GM23248 (cell line): ENCODE data around the gene PLVAP. TPM values are rescaled to one million over a fixed set of nuclear protein-coding genes. Genes with fewer than 3 reads are reported as not detected.
A peak's percentile ranks its signal among the peaks of the same experiment; 100 is the strongest.

Experiments
- DNase-seq: peaks from one replicate; pipeline ENCODE4 v3.0.0-alpha.2; 2015
- H2AFZ ChIP-seq: fragments of 200-600 bp; sonication (generic); 2 replicates; pipeline ENCODE4 v1.6.1; 2016; ENCODE audit warnings: antibody characterized with exemption
- H3F3A ChIP-seq: fragments of 200-600 bp; sonication (generic); 2 replicates; pipeline ENCODE4 v1.6.1; 2016; ENCODE audit warnings: mild to moderate bottlenecking, antibody characterized with exemption, mixed run types; ENCODE audit not compliant: insufficient read depth
- H3K27ac ChIP-seq: fragments of 200-600 bp; sonication (generic); 2 replicates; pipeline ENCODE4 v1.5.1; 2016; ENCODE audit warnings: mild to moderate bottlenecking
- H3K27me3 ChIP-seq: fragments of 200-600 bp; sonication (generic); replicated peaks from 2 replicates; pipeline ENCODE4 v1.6.1; 2016; ENCODE audit warnings: mild to moderate bottlenecking; ENCODE audit not compliant: insufficient read depth
- H3K36me3 ChIP-seq: fragments of 200-600 bp; sonication (generic); 2 replicates; pipeline ENCODE4 v1.6.1; 2016; ENCODE audit warnings: low read depth, mild to moderate bottlenecking
- H3K4me1 ChIP-seq: fragments of 200-600 bp; sonication (generic); 2 replicates; pipeline ENCODE4 v1.6.1; 2016; ENCODE audit warnings: mild to moderate bottlenecking; ENCODE audit not compliant: insufficient read depth
- H3K4me2 ChIP-seq: fragments of 200-600 bp; sonication (generic); one replicate; pipeline ENCODE4 v1.6.1; 2016; ENCODE audit warnings: mild to moderate bottlenecking; ENCODE audit not compliant: unreplicated experiment
- H3K4me3 ChIP-seq: fragments of 200-600 bp; sonication (generic); 2 replicates; pipeline ENCODE4 v1.5.1; 2016; ENCODE audit warnings: mild to moderate bottlenecking
- H3K79me2 ChIP-seq: fragments of 200-600 bp; sonication (generic); 2 replicates; pipeline ENCODE4 v1.6.1; 2016; ENCODE audit warnings: mild to moderate bottlenecking; ENCODE audit not compliant: insufficient read depth
- H3K9ac ChIP-seq: fragments of 200-600 bp; sonication (generic); 2 replicates; pipeline ENCODE4 v1.6.1; 2016; ENCODE audit warnings: mild to moderate bottlenecking
- H3K9me2 ChIP-seq: fragments of 200-600 bp; sonication (generic); 2 replicates; pipeline ENCODE4 v1.6.1; 2016; ENCODE audit warnings: mixed run types, mild to moderate bottlenecking, moderate library complexity; ENCODE audit not compliant: insufficient read depth
- H3K9me3 ChIP-seq: fragments of 200-600 bp; sonication (generic); one replicate; pipeline ENCODE4 v1.6.1; 2017; ENCODE audit warnings: low read depth
- H4K20me1 ChIP-seq: fragments of 200-600 bp; sonication (generic); 2 replicates; pipeline ENCODE4 v1.6.0; 2016; ENCODE audit not compliant: insufficient read depth
- EZH2 ChIP-seq: fragments of 200-600 bp; sonication (generic); IDR thresholded peaks from 2 replicates; pipeline ENCODE4 v1.6.1; 2018; ENCODE audit warnings: antibody characterized with exemption, mild to moderate bottlenecking; ENCODE audit not compliant: insufficient read depth, poor library complexity, severe bottlenecking
- EZH2phosphoT487 ChIP-seq: fragments of 200-600 bp; sonication (generic); IDR thresholded peaks from 2 replicates; pipeline ENCODE4 v1.6.1; 2018; ENCODE audit warnings: antibody characterized with exemption, moderate library complexity, mild to moderate bottlenecking, low read depth; ENCODE audit not compliant: insufficient read depth
- WGBS, 2 experiments: methylation state at CpG; one replicate each; pipeline ENCODE4 v1.1.6; 2015 to 2017; ENCODE audit warnings: low lambda C conversion rate in 2 of 2, low coverage in 1 of 2; ENCODE audit errors: missing lambda C conversion rate in 2 of 2; 5-methylcytosine and 5-hydroxymethylcytosine counted together
- in situ Hi-C: fragments of 300-500 bp; cut with MboI; formaldehyde crosslinking; loops from 2 replicates; pipeline ENCODE4 v1.15.0; 2020
- polyA plus RNA-seq: library from polyadenylated mRNA; unstranded; fragments of >200 nt; fragmentation: Nextera tagmentation; extraction: Ambion mirVana; gene quantifications from 2 replicates; pipeline ENCODE4 v1.2.1, GENCODE V29; 2016
- total RNA-seq: library from RNA; depleted of rRNA; stranded (reverse); fragments of >200 nt; shearing (Covaris generic); gene quantifications from 2 replicates; pipeline ENCODE4 v1.2.3, GENCODE V29; 2014

PLVAP gene
- total and polyA plus RNA-seq, 2 experiments from 2014 or later, result not detected

DNA sequence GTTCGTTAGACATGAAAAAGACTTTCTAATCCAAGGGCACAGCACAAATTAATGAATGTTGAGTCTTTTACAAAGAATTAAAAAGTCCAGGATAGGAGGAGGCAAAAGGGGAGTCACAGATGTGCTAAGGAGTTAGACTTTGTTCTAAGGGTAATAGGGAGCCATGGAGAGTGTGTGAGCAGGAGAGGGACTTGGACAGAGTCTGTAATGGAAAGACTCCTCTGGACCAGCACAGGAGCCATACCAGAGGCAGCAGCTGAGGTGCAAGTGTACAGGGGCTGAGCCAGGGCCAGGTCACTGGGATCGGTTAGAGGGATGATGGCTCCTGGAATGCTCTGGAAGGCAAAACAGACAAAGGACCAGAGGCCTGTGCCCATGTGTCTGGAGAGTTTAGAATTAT is 29.3 kb downstream of the PLVAP start:
- Histone ChIP-seq H3K9ac (no peak overlapping the region), H3F3A (no peaks in the 10 kb centered on the region), H3K79me2 (no peaks in the 10 kb centered on the region), H3K9me3 (no peaks in the 10 kb centered on the region), H3K4me3 (no peak overlapping the region), H4K20me1 (no peaks in the 10 kb centered on the region), H3K9me2 (no peaks in the 10 kb centered on the region), H3K4me1 (no peaks in the 10 kb centered on the region), H3K27me3 (no peaks in the 10 kb centered on the region; the same call in 1 of the 2 replicates), H3K4me2 (no peak overlapping the region), H3K27ac (no peak overlapping the region), H3K36me3 (no peaks in the 10 kb centered on the region), H2AFZ (no peak overlapping the region)
- TF ChIP-seq EZH2 (no peak), EZH2phosphoT487 (no peak)
- 21 to 25% methylated on average over 2 of the region's 2 CpGs for WGBS, 2 experiments
- DNase-seq, result no peak
- in situ Hi-C loops, result loop anchor here (5.0 kb wide), 1 partner anchor 34 kb away; no protein-coding TSS in a partner anchor

GRCh38 chr19:17347361-17347760 is 29.8 kb downstream of the PLVAP start:
- peak; percentile 38 for DNase-seq
- in situ Hi-C loops, result loop anchor here (5.0 kb wide), 1 partner anchor 35 kb away; no protein-coding TSS in a partner anchor
- Histone ChIP-seq H4K20me1 (no peaks in the 10 kb centered on the region), H3K9ac (no peak overlapping the region), H3K4me2 (no peak overlapping the region), H3K4me3 (no peak overlapping the region), H3F3A (no peaks in the 10 kb centered on the region), H3K9me2 (no peaks in the 10 kb centered on the region), H2AFZ (no peak overlapping the region), H3K4me1 (no peaks in the 10 kb centered on the region), H3K79me2 (no peaks in the 10 kb centered on the region), H3K27me3 (no peaks in the 10 kb centered on the region; the same call in 1 of the 2 replicates), H3K27ac (no peak overlapping the region), H3K36me3 (no peaks in the 10 kb centered on the region), H3K9me3 (no peaks in the 10 kb centered on the region)
- WGBS, 2 experiments, result 11 to 25% methylated on average over 5 to 6 of the region's 6 CpGs
- TF ChIP-seq EZH2 (no peak), EZH2phosphoT487 (no peak)

- no peaks in the 10 kb centered on the region; the same call in 1 of the 2 replicates for H3K27me3 ChIP-seq
- no peaks in the 10 kb centered on the region for H3K9me3 ChIP-seq
- H3K79me2 ChIP-seq, result no peaks in the 10 kb centered on the region
- H3K9ac ChIP-seq, result no peak overlapping the region
- H3F3A ChIP-seq, result no peaks in the 10 kb centered on the region
- H3K9me2 ChIP-seq, result no peaks in the 10 kb centered on the region
- H3K4me3 ChIP-seq, result no peak overlapping the region
- TF ChIP-seq EZH2 (no peak), EZH2phosphoT487 (no peak)
- peak overlapping the region; percentile 16; the same call in 1 of the 2 replicates for H2AFZ ChIP-seq
- H3K36me3 ChIP-seq, result no peaks in the 10 kb centered on the region
- no peak overlapping the region for H3K4me2 ChIP-seq
- H3K4me1 ChIP-seq, result no peaks in the 10 kb centered on the region
- peak; percentile 69 for DNase-seq
- H4K20me1 ChIP-seq, result no peaks in the 10 kb centered on the region
- WGBS, 2 experiments, result 15 to 17% methylated on average over 24 of the region's 24 CpGs
- in situ Hi-C loops, result loop anchor here (5.0 kb wide), 1 partner anchor 36 kb away; no protein-coding TSS in a partner anchor
- H3K27ac ChIP-seq, result no peak overlapping the region
Measured at GRCh38 chr19:17346109-17346671, 31.0 kb downstream of the PLVAP start.

DNA sequence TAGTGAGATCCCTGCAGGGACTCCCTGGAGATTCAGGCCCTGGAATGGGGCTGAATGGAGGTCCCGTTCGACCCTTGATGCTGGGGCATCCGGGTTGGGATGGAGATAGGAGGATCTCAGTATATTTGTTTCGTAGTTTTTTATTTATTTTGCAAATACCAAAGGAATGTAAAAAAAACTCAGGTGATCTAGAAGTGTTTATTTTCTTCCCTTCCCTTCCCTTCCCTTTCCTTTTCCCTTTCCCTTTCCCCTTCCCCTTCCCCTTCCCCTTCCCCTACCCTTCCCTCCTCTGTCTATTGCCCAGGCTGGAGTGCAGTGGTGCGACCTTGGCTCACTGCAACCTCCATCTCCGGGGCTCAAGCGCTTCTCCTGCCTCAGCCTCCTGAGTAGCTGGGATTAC is 35.3 kb downstream of the PLVAP start:
- H3K9me2 ChIP-seq, result no peaks in the 10 kb centered on the region
- no peaks in the 10 kb centered on the region for H3K79me2 ChIP-seq
- H2AFZ ChIP-seq, result no peak overlapping the region
- no peaks in the 10 kb centered on the region for H3K9me3 ChIP-seq
- in situ Hi-C loops, result no loop called here
- no peaks in the 10 kb centered on the region for H3K27me3 ChIP-seq
- TF ChIP-seq EZH2 (no peak), EZH2phosphoT487 (no peak)
- DNase-seq, result no peak
- no peak overlapping the region for H3K4me2 ChIP-seq
- peaks cover 2% of the 10 kb centered on the region; the same call in 1 of the 2 replicates for H3F3A ChIP-seq
- H3K9ac ChIP-seq, result no peak overlapping the region
- H3K4me3 ChIP-seq, result no peak overlapping the region
- 98 to 99% methylated on average over 6 to 7 of the region's 7 CpGs for whole genome bisulfite sequencing, 2 experiments
- no peak overlapping the region for H3K27ac ChIP-seq
- no peaks in the 10 kb centered on the region for H4K20me1 ChIP-seq
- H3K4me1 ChIP-seq, result no peaks in the 10 kb centered on the region
- H3K36me3 ChIP-seq, result no peaks in the 10 kb centered on the region
